Measurements from ENCODE around the gene CCNY.

Gene CCNY

GRCh38 chr10:35412900-35413491 is 76.7 kb downstream of the CCNY start:
- Histone ChIP-seq H3K4me1 (peaks cover 16% of the 10 kb centered on the region), H3K36me3 (ENCODE audit: control insufficient read depth, insufficient read depth, low read length) (no peaks in the 10 kb centered on the region), H3K4me3 (ENCODE audit: low read depth, low read length) (no peak overlapping the region), H3K9ac (no peak overlapping the region), H2AFZ (no peak overlapping the region), H3K27me3 (ENCODE audit: control insufficient read depth, insufficient read depth, low read length) (no peaks in the 10 kb centered on the region), H3K27ac (no peak overlapping the region), H3K4me2 (ENCODE audit: low read length) (no peak overlapping the region), H3K9me3 (ENCODE audit: control insufficient read depth, low read length) (no peaks in the 10 kb centered on the region), H3K79me2 (peaks cover 18% of the 10 kb centered on the region)
- TF ChIP-seq, protein P1, sequence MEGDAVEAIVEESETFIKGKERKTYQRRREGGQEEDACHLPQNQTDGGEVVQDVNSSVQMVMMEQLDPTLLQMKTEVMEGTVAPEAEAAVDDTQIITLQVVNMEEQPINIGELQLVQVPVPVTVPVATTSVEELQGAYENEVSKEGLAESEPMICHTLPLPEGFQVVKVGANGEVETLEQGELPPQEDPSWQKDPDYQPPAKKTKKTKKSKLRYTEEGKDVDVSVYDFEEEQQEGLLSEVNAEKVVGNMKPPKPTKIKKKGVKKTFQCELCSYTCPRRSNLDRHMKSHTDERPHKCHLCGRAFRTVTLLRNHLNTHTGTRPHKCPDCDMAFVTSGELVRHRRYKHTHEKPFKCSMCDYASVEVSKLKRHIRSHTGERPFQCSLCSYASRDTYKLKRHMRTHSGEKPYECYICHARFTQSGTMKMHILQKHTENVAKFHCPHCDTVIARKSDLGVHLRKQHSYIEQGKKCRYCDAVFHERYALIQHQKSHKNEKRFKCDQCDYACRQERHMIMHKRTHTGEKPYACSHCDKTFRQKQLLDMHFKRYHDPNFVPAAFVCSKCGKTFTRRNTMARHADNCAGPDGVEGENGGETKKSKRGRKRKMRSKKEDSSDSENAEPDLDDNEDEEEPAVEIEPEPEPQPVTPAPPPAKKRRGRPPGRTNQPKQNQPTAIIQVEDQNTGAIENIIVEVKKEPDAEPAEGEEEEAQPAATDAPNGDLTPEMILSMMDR (IDR thresholded peaks at IDR 0.05) = no peak

- no peak overlapping the region for H3K27ac ChIP-seq
- H3K36me3 ChIP-seq (ENCODE audit: control insufficient read depth, insufficient read depth, low read length) = no peaks in the 10 kb centered on the region
- H3K4me2 ChIP-seq (ENCODE audit: low read length) = no peak overlapping the region
- TF ChIP-seq, protein P1 (IDR thresholded peaks at IDR 0.05) = no peak
- no peak overlapping the region for H3K4me3 ChIP-seq (ENCODE audit: low read depth, low read length)
- H2AFZ ChIP-seq = no peak overlapping the region
- no peaks in the 10 kb centered on the region for H3K9me3 ChIP-seq (ENCODE audit: control insufficient read depth, low read length)
- peaks cover 25% of the 10 kb centered on the region for H3K79me2 ChIP-seq
- no peak overlapping the region for H3K9ac ChIP-seq
- peaks cover 16% of the 10 kb centered on the region for H3K4me1 ChIP-seq
- no peaks in the 10 kb centered on the region for H3K27me3 ChIP-seq (ENCODE audit: control insufficient read depth, insufficient read depth, low read length)
These were observed 77.9 kb downstream of the CCNY start for GRCh38 chr10:35413985-35414861.

- Histone ChIP-seq H3K27me3 (ENCODE audit: control insufficient read depth, insufficient read depth, low read length) (no peaks in the 10 kb centered on the region), H3K27ac (no peak overlapping the region)
- TF ChIP-seq, protein P1 (IDR thresholded peaks at IDR 0.05) = no peak
These were observed 79.2 kb downstream of the CCNY start for GRCh38 chr10:35415505-35415904.

DNA sequence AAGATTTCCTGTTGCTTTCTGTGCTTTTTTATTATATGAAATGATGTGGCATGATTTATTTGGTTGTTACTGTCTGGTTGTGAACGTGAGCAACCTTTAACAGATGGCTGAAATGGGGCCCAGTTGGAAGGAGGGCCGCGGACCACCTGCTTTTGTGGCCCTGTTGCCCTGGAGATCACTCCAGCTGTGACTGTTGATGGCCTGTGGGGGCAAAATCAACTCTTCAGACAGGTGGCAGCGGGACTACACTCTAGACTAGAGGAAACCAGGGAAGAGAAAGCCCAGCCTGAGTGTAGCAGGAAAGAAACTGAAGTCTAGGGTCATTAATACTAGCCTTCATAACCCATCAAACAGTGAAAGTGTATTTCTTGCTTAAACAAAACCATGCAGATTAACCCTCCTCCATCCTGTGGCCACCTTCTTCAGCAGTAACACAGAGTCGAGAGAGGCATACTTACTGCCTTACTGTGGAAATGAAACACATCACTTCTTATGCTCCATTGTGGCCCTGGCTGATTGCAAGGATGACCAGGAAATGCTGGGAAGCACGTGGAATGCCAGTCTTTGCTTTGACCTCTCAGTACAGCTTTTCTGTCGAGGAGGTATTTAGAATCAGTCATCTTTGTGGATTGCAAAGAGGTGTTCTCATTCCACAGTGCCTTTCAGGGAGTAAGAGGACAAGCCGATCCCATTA is 80.5 kb downstream of the CCNY start:
- H2AFZ ChIP-seq = no peak overlapping the region
- peaks cover 12% of the 10 kb centered on the region for H3K4me1 ChIP-seq
- H3K79me2 ChIP-seq = peaks cover 24% of the 10 kb centered on the region
- no peak overlapping the region for H3K9ac ChIP-seq
- no peak overlapping the region for H3K4me2 ChIP-seq (ENCODE audit: low read length)
- H3K4me3 ChIP-seq (ENCODE audit: low read depth, low read length) = no peak overlapping the region
- H3K36me3 ChIP-seq (ENCODE audit: control insufficient read depth, insufficient read depth, low read length) = no peaks in the 10 kb centered on the region
- H3K27ac ChIP-seq = no peak overlapping the region
- TF ChIP-seq, protein P1 (IDR thresholded peaks at IDR 0.05) = no peak
- no peaks in the 10 kb centered on the region for H3K9me3 ChIP-seq (ENCODE audit: control insufficient read depth, low read length)
- H3K27me3 ChIP-seq (ENCODE audit: control insufficient read depth, insufficient read depth, low read length) = no peaks in the 10 kb centered on the region

More at GRCh38 chr10:35415505-35415904, 79.2 kb downstream of the CCNY start:
- no peaks in the 10 kb centered on the region for H3K9me3 ChIP-seq (ENCODE audit: control insufficient read depth, low read length)
- H3K36me3 ChIP-seq (ENCODE audit: control insufficient read depth, insufficient read depth, low read length) = no peaks in the 10 kb centered on the region
- no peak overlapping the region for H3K4me3 ChIP-seq (ENCODE audit: low read depth, low read length)
- peaks cover 26% of the 10 kb centered on the region for H3K79me2 ChIP-seq
- H3K9ac ChIP-seq = no peak overlapping the region
- H3K4me2 ChIP-seq (ENCODE audit: low read length) = no peak overlapping the region
- H2AFZ ChIP-seq = no peak overlapping the region
- peaks cover 16% of the 10 kb centered on the region for H3K4me1 ChIP-seq
